Thyroid gland (tissue), 4 donors: ENCODE results near the gene CBFA2T3. TPM values are rescaled to one million over a fixed set of nuclear protein-coding genes. Genes with fewer than 3 reads are reported as not detected.

Experiments used
- DNase-seq, 2 donors: peaks; one replicate each; pipeline ENCODE4 v3.0.0-alpha.2; 2019
- H3K27ac ChIP-seq, 3 donors: fragments of 200-600 bp; sonication (generic); 1 replicate in 2 of 3; 2 replicates in 1 of 3; pipeline ENCODE4 v1.5.1; 2016 to 2019; ENCODE audit warnings: mild to moderate bottlenecking in 1 of 3, moderate library complexity in 1 of 3
- H3K27me3 ChIP-seq: fragments of 200-600 bp; sonication (generic); one replicate; pipeline ENCODE4 v1.5.1; 2019
- H3K36me3 ChIP-seq, 2 donors: fragments of 200-600 bp; sonication (generic); one replicate each; pipeline ENCODE4 v1.5.1; 2016 to 2019
- H3K4me1 ChIP-seq, 2 donors: fragments of 200-600 bp; sonication (generic); one replicate each; pipeline ENCODE4 v1.5.1; 2017 to 2019
- H3K4me3 ChIP-seq, 3 donors: fragments of 200-600 bp; sonication (generic); replicated peaks in 1 of 3; 1 replicate in 2 of 3; 2 replicates in 1 of 3; pipeline ENCODE4 v1.5.1; 2016; ENCODE audit warnings: mild to moderate bottlenecking in 1 of 3
- H3K9me3 ChIP-seq: fragments of 200-600 bp; sonication (generic); one replicate; pipeline ENCODE4 v1.5.1; 2017
- CTCF ChIP-seq, 6 experiments: fragments of 200-600 bp in 3 of 6; fragments of 450-650 bp in 3 of 6; sonication (generic) in 3 of 6; IDR thresholded peaks; one replicate each; pipeline ENCODE4 v1.5.1; 2016 to 2019; ENCODE audit warnings: antibody characterized with exemption in 6 of 6, mild to moderate bottlenecking in 2 of 6, inconsistent platforms in 1 of 6, moderate library complexity in 1 of 6
- POLR2A ChIP-seq, 2 donors: fragments of 450-650 bp; IDR thresholded peaks; one replicate each; pipeline ENCODE4 v1.6.1; 2017; ENCODE audit warnings: antibody characterized with exemption in 2 of 2, mild to moderate bottlenecking in 2 of 2, moderate library complexity in 1 of 2
- WGBS, 2 donors: methylation state at CpG; one replicate each; pipeline ENCODE4 v1.1.5; 2017; 5-methylcytosine and 5-hydroxymethylcytosine counted together
- intact Hi-C: fragments of 100-400 bp; cut with DNase I; formaldehyde crosslinking; loops from one replicate; pipeline ENCODE4 v1.15.1; 2023
- total RNA-seq, 4 donors: library from RNA; depleted of rRNA; stranded (reverse); fragments of >200 nt; gene quantifications; one replicate each; pipeline ENCODE4 v1.2.3, GENCODE V29; 2016

Gene CBFA2T3
- total RNA-seq, 4 donors from 2014 or later: 1.3 to 3.8 (median 2.6) TPM

GRCh38 chr16:88999457-89000206 lies 22.6 kb upstream of the CBFA2T3 start:
- TF ChIP-seq POLR2A (IDR thresholded peaks at IDR 0.05): no peak
- no peak for TF ChIP-seq CTCF (IDR thresholded peaks at IDR 0.05)
- Histone ChIP-seq H3K27ac (no peak overlapping the region), H3K4me1 (no peaks in the 10 kb centered on the region), H3K27me3 (no peaks in the 10 kb centered on the region), H3K36me3 (no peaks in the 10 kb centered on the region), H3K4me3 (no peak overlapping the region), H3K9me3 (no peaks in the 10 kb centered on the region)
- intact Hi-C loops: no loop called here
- no peak for DNase-seq
- 25 to 35% methylated on average over 24 to 26 of the region's 39 CpGs for WGBS, 2 donors

GRCh38 chr16:88995746-88996535 lies 18.9 kb upstream of the CBFA2T3 start:
- TF ChIP-seq CTCF (IDR thresholded peaks at IDR 0.05) (no peak), POLR2A (IDR thresholded peaks at IDR 0.05) (no peak)
- Histone ChIP-seq H3K36me3 (no peaks in the 10 kb centered on the region), H3K27me3 (no peaks in the 10 kb centered on the region), H3K9me3 (no peaks in the 10 kb centered on the region), H3K4me1 (no peaks in the 10 kb centered on the region), H3K27ac (no peak overlapping the region), H3K4me3 (no peak overlapping the region)
- no peak for DNase-seq
- 85 to 88% methylated on average over 24 to 25 of the region's 28 CpGs for WGBS, 2 donors
- intact Hi-C loops: no loop called here

DNA sequence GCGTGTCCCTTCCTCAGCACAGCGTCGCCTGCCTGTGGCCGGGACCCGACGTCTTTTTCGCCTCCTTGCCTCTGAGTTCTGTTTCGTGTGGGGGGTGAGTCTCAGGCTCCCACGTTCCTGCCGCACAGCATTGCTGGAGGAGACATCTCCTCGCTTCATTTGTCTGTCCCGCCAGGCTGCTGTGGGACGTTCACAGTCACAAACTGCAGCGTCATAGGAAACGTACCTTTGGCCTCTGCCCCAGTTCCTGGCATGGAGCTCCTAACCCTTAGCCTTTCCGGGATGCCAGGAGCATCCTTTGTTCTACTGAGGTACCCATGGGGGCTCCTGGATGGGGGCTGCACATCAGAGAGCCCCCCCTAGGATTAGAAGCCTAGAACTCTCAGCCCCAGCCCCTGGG lies 18.2 kb upstream of the CBFA2T3 start:
- no peaks in the 10 kb centered on the region for H3K4me1 ChIP-seq
- 59 to 68% methylated on average over 13 to 16 of the region's 16 CpGs for whole genome bisulfite sequencing, 2 donors
- H3K9me3 ChIP-seq: no peaks in the 10 kb centered on the region
- no peaks in the 10 kb centered on the region for H3K27me3 ChIP-seq
- H3K36me3 ChIP-seq: no peaks in the 10 kb centered on the region
- H3K27ac ChIP-seq: no peak overlapping the region
- no peak overlapping the region for H3K4me3 ChIP-seq
- DNase-seq: no peak
- no peak for TF ChIP-seq CTCF (IDR thresholded peaks at IDR 0.05)
- no peak for TF ChIP-seq POLR2A (IDR thresholded peaks at IDR 0.05)
- intact Hi-C loops: no loop called here

GRCh38 chr16:88994695-88995094 lies 17.7 kb upstream of the CBFA2T3 start:
- Histone ChIP-seq H3K9me3 (no peaks in the 10 kb centered on the region), H3K27me3 (no peaks in the 10 kb centered on the region), H3K4me1 (no peaks in the 10 kb centered on the region), H3K4me3 (no peak overlapping the region), H3K36me3 (no peaks in the 10 kb centered on the region), H3K27ac (no peak overlapping the region)
- DNase-seq: no peak
- WGBS, 2 donors: 65 to 67% methylated on average over 12 of the region's 12 CpGs
- intact Hi-C loops: no loop called here
- no peak for TF ChIP-seq CTCF (IDR thresholded peaks at IDR 0.05)
- TF ChIP-seq POLR2A (IDR thresholded peaks at IDR 0.05): no peak
